ENCODE measurements around the gene ZCCHC9.

DNA sequence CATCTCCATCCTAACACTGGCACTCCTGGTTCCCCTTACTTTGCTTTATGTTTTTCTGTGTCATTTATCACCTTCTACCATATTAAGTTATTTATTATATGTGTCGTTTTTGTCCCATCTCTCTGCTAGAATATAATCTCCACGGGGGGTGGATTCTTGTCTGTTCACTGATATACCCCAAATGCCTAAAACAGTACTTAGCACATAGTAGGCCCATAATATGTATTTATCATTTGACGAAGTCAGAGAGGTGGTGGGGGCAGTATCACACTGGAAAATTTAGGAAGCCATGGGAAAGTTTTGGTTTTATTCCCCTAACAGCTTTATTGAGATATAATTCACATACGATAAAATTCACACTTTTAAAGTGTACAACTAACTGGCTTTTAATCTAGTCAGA, 14.4 kb downstream of the ZCCHC9 start:
- TF ChIP-seq, protein P1, sequence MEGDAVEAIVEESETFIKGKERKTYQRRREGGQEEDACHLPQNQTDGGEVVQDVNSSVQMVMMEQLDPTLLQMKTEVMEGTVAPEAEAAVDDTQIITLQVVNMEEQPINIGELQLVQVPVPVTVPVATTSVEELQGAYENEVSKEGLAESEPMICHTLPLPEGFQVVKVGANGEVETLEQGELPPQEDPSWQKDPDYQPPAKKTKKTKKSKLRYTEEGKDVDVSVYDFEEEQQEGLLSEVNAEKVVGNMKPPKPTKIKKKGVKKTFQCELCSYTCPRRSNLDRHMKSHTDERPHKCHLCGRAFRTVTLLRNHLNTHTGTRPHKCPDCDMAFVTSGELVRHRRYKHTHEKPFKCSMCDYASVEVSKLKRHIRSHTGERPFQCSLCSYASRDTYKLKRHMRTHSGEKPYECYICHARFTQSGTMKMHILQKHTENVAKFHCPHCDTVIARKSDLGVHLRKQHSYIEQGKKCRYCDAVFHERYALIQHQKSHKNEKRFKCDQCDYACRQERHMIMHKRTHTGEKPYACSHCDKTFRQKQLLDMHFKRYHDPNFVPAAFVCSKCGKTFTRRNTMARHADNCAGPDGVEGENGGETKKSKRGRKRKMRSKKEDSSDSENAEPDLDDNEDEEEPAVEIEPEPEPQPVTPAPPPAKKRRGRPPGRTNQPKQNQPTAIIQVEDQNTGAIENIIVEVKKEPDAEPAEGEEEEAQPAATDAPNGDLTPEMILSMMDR (conservative IDR thresholded peaks at IDR 0.05; ENCODE audit: low read length): no peak
- no peak for TF ChIP-seq EZH2phosphoT487 (IDR thresholded peaks at IDR 0.05; ENCODE audit: borderline replicate concordance)

Data from Loucy (cell line).